HG03139 (cell line): Measurements from ENCODE around the gene OARD1.

Experiments used
- ATAC-seq: cut with Tn5 transposase; IDR thresholded peaks from one replicate; pipeline ENCODE4 v1.9.1; 2021; ENCODE audit not compliant: unreplicated experiment

Gene OARD1

GRCh38 chr6:41050536-41050935 lies 21.6 kb downstream of the OARD1 start:
- no peak for ATAC-seq

- ATAC-seq, result no peak
Measured at GRCh38 chr6:41049955-41050354, 22.2 kb downstream of the OARD1 start.

- no peak for ATAC-seq
Measured at GRCh38 chr6:41049521-41049920, 22.6 kb downstream of the OARD1 start.

GRCh38 chr6:41047745-41048732 lies 24.1 kb downstream of the OARD1 start:
- ATAC-seq, result no peak

GRCh38 chr6:41047306-41047705 lies 24.9 kb downstream of the OARD1 start:
- ATAC-seq, result no peak

GRCh38 chr6:41046084-41046483 lies 26.1 kb downstream of the OARD1 start:
- ATAC-seq, result no peak

GRCh38 chr6:41045664-41046063 lies 26.5 kb downstream of the OARD1 start:
- ATAC-seq, result no peak

GRCh38 chr6:41043151-41043550 lies 29.0 kb downstream of the OARD1 start:
- no peak for ATAC-seq

GRCh38 chr6:41042226-41043055 lies 29.7 kb downstream of the OARD1 start, which contains the start of gene TSPO2:
TSPO2 (plus strand) TSS chr6:41042467; CDS start chr6:41042986, 519 bp downstream.
- ATAC-seq, result no peak

GRCh38 chr6:41040940-41041536 lies 31.1 kb downstream of the OARD1 start:
- ATAC-seq, result no peak

- ATAC-seq, result no peak
Measured at GRCh38 chr6:41040101-41040939, 31.8 kb downstream of the OARD1 start.

GRCh38 chr6:41039060-41039998 lies 32.8 kb downstream of the OARD1 start, which contains the start of gene UNC5CL:
UNC5CL (minus strand) TSS chr6:41039221; CDS start chr6:41035074, 4,147 bp downstream.
- ATAC-seq, result no peak

GRCh38 chr6:41038205-41038604 lies 34.0 kb downstream of the OARD1 start:
- no peak for ATAC-seq

GRCh38 chr6:41037107-41037900 lies 34.9 kb downstream of the OARD1 start:
- no peak for ATAC-seq

GRCh38 chr6:41036601-41037000 lies 35.6 kb downstream of the OARD1 start:
- ATAC-seq, result no peak

GRCh38 chr6:41036186-41036585 lies 36.0 kb downstream of the OARD1 start:
- ATAC-seq, result no peak

- ATAC-seq, result no peak
Measured at GRCh38 chr6:41033776-41034175, 38.4 kb downstream of the OARD1 start.

- no peak for ATAC-seq
Measured at GRCh38 chr6:41032830-41033229, 39.3 kb downstream of the OARD1 start.
